Airway epithelial cell (primary cell): ENCODE results near the gene LRRTM4. TPM values are rescaled to one million over a fixed set of nuclear protein-coding genes. Genes with fewer than 3 reads are reported as not detected.

ENCODE experiments used
- total RNA-seq: library from RNA; depleted of rRNA; stranded (reverse); fragments of >200 nt; gene quantifications from 2 replicates; pipeline ENCODE4 v1.2.3, GENCODE V29; 2015

LRRTM4 gene
- not detected in 2 replicates for total RNA-seq

DNA sequence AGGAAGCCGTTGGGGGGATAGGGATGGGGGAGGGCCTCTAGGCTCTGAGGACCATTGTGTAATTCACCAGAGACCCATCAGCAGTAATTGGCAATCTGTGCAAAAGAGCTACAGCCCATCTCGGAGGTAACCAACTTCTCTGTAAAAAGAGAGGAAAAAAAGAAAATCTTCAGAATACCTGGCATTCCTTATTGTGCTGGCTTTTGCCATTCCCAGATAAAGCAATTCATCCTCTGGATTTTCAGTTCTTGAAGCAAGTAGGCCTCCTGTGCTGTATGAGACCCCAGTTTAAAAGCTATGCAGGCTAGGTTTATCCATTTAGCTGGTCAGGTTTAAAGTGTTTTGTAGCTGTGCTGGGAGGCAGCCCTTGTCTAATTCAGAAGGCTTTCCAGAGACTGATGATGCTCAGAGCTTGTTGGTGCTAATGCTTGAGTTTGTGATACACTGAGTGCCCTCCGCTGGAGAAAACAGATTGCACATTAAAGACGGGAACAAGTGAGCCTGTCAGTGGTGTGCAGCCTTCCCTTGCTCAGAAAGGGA is at the start of gene LRRTM4:
LRRTM4 (minus strand) TSS at position 446 of the 540 bp plus-strand sequence.

